Uterus (tissue), 4 donors: ENCODE data around the gene TRPC4AP. TPM values are rescaled to one million over a fixed set of nuclear protein-coding genes. Genes with fewer than 3 reads are reported as not detected.
"Not testable (repeated sequence)": the region's sequence is repeated elsewhere in the genome, so short reads cannot be mapped to it uniquely, and the experiment has no call there.

ENCODE experiments used
- DNase-seq, 2 donors: peaks; one replicate each; pipeline ENCODE4 v3.0.0-alpha.2; 2019 to 2020
- H3K27ac ChIP-seq, 2 donors: fragments of 200-600 bp; sonication (generic); 1 replicate in 1 of 2; 2 replicates in 1 of 2; pipeline ENCODE4 v1.5.1; 2016 to 2018
- H3K27me3 ChIP-seq, 2 donors: fragments of 200-600 bp; sonication (generic); one replicate each; pipeline ENCODE4 v1.5.1; 2018 to 2019; ENCODE audit warnings: control low read depth in 1 of 2
- H3K36me3 ChIP-seq, 2 donors: fragments of 200-600 bp; sonication (generic); one replicate each; pipeline ENCODE4 v1.5.1; 2019; ENCODE audit warnings: control low read depth in 1 of 2
- H3K4me1 ChIP-seq, 2 donors: fragments of 200-600 bp; sonication (generic); one replicate each; pipeline ENCODE4 v1.5.1; 2018 to 2019; ENCODE audit warnings: control low read depth in 1 of 2
- H3K4me3 ChIP-seq, 2 donors: fragments of 200-600 bp; sonication (generic); 1 replicate in 1 of 2; 2 replicates in 1 of 2; pipeline ENCODE4 v1.5.1; 2018 to 2019; ENCODE audit warnings: mild to moderate bottlenecking in 1 of 2
- H3K9me3 ChIP-seq, 2 donors: fragments of 200-600 bp; sonication (generic); one replicate each; pipeline ENCODE4 v1.5.1; 2019; ENCODE audit warnings: control low read depth in 1 of 2
- POLR2A ChIP-seq, 2 donors: fragments of 450-650 bp; IDR thresholded peaks; one replicate each; pipeline ENCODE4 v1.6.1; 2016; ENCODE audit warnings: antibody characterized with exemption in 2 of 2, mild to moderate bottlenecking in 1 of 2, moderate library complexity in 1 of 2
- intact Hi-C: fragments of 100-400 bp; cut with DNase I; formaldehyde crosslinking; loops from one replicate; pipeline ENCODE4 v1.15.1; 2023; ENCODE audit warnings: low total_unique reads
- total RNA-seq, 4 donors: library from RNA; depleted of rRNA in 3 of 4; stranded (reverse); fragments of >200 nt in 3 of 4; gene quantifications; one replicate each; pipeline versions ENCODE4 v1.1.0 to v1.2.4, GENCODE V29; 2014 to 2023
- TF ChIP-seq, protein P1 (sequence below), 4 experiments: fragments of 200-600 bp in 2 of 4; fragments of 450-650 bp in 2 of 4; sonication (generic) in 2 of 4; IDR thresholded peaks; one replicate each; pipeline ENCODE4 v1.5.1; 2016 to 2019; ENCODE audit warnings: antibody characterized with exemption in 4 of 4, mild to moderate bottlenecking in 2 of 4, moderate library complexity in 1 of 4
- donor health status: DM: yes; HTN: yes; CAD: no.

TRPC4AP gene
- total RNA-seq, 4 donors from 2014 or later = 20.0 to 77.5 (median 49.6) TPM

GRCh38 chr20:35054814-35055213 lies 37.8 kb downstream of the TRPC4AP start:
- H3K4me1 ChIP-seq = no peaks in the 10 kb centered on the region
- intact Hi-C loops = no loop called here
- TF ChIP-seq, protein P1, sequence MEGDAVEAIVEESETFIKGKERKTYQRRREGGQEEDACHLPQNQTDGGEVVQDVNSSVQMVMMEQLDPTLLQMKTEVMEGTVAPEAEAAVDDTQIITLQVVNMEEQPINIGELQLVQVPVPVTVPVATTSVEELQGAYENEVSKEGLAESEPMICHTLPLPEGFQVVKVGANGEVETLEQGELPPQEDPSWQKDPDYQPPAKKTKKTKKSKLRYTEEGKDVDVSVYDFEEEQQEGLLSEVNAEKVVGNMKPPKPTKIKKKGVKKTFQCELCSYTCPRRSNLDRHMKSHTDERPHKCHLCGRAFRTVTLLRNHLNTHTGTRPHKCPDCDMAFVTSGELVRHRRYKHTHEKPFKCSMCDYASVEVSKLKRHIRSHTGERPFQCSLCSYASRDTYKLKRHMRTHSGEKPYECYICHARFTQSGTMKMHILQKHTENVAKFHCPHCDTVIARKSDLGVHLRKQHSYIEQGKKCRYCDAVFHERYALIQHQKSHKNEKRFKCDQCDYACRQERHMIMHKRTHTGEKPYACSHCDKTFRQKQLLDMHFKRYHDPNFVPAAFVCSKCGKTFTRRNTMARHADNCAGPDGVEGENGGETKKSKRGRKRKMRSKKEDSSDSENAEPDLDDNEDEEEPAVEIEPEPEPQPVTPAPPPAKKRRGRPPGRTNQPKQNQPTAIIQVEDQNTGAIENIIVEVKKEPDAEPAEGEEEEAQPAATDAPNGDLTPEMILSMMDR (IDR thresholded peaks at IDR 0.05) = no peak
- no peak for TF ChIP-seq POLR2A (IDR thresholded peaks at IDR 0.05)
- DNase-seq = no peak
- no peaks in the 10 kb centered on the region for H3K36me3 ChIP-seq
- no peaks in the 10 kb centered on the region for H3K9me3 ChIP-seq
- H3K27me3 ChIP-seq = no peaks in the 10 kb centered on the region
- H3K4me3 ChIP-seq = no peak overlapping the region
- no peak overlapping the region for H3K27ac ChIP-seq

GRCh38 chr20:35052616-35053015 lies 40.0 kb downstream of the TRPC4AP start:
- H3K27ac ChIP-seq, DNase-seq, H3K36me3 ChIP-seq, H3K4me1 ChIP-seq, H3K4me3 ChIP-seq, H3K9me3 ChIP-seq, H3K27me3 ChIP-seq, intact Hi-C loops: not testable (repeated sequence)

GRCh38 chr20:35049776-35050352 lies 42.7 kb downstream of the TRPC4AP start:
- no peaks in the 10 kb centered on the region for H3K4me1 ChIP-seq
- DNase-seq = no peak
- no peaks in the 10 kb centered on the region for H3K27me3 ChIP-seq
- intact Hi-C loops = no loop called here
- TF ChIP-seq, protein P1 (IDR thresholded peaks at IDR 0.05) = no peak
- TF ChIP-seq POLR2A (IDR thresholded peaks at IDR 0.05) = no peak
- H3K9me3 ChIP-seq = no peaks in the 10 kb centered on the region
- H3K27ac ChIP-seq = no peak overlapping the region
- no peak overlapping the region for H3K4me3 ChIP-seq
- no peaks in the 10 kb centered on the region for H3K36me3 ChIP-seq

DNA sequence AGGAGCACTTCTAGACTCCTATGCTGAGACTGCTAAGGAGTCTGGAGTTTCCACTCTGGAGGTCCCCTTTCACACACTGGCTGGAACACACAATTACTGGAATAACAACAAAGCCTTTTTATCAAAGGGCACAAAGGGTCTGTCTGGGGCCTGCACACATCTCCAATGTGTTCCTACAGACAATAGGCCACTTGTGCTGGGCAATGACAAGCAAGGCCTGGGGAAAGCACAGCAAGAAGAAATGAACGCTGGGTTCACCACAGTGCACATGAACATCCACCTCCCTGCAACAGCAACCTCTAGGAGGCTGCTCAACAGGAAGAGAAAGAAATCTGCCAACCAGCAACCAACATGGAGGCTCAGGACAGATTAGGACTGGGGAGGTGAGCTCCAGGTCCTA lies 43.9 kb downstream of the TRPC4AP start:
- DNase-seq = no peak
- Histone ChIP-seq H3K36me3 (no peaks in the 10 kb centered on the region), H3K9me3 (no peaks in the 10 kb centered on the region), H3K27me3 (no peaks in the 10 kb centered on the region), H3K27ac (no peak overlapping the region), H3K4me1 (no peaks in the 10 kb centered on the region), H3K4me3 (no peak overlapping the region)
- TF ChIP-seq, protein P1 (IDR thresholded peaks at IDR 0.05) = no peak
- no peak for TF ChIP-seq POLR2A (IDR thresholded peaks at IDR 0.05)
- intact Hi-C loops = no loop called here

DNA sequence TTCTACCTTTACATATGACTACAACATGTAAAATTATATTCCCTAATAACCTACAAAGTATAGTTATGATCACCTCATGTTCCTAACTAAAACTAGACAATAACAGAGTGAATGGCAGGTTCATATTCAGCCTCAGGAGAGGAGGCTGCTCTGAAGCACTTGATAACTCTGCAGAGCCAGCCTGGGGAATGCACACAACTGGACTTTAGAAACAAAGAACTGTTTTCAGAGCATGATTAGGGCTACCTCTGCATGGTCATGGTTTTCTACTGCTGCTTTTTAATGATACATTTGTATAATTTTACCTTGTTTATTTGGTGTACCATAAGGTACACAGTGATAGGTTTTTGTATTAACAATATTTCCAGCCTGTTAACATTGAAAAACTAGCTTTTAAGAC lies 50.3 kb downstream of the TRPC4AP start:
- no peak overlapping the region for H3K27ac ChIP-seq
- H3K4me1 ChIP-seq = no peaks in the 10 kb centered on the region
- intact Hi-C loops = no loop called here
- H3K36me3 ChIP-seq = no peaks in the 10 kb centered on the region
- H3K9me3 ChIP-seq = no peaks in the 10 kb centered on the region
- TF ChIP-seq, protein P1 (IDR thresholded peaks at IDR 0.05) = no peak
- TF ChIP-seq POLR2A (IDR thresholded peaks at IDR 0.05) = no peak
- H3K4me3 ChIP-seq = no peak overlapping the region
- no peaks in the 10 kb centered on the region for H3K27me3 ChIP-seq
- DNase-seq = no peak

DNA sequence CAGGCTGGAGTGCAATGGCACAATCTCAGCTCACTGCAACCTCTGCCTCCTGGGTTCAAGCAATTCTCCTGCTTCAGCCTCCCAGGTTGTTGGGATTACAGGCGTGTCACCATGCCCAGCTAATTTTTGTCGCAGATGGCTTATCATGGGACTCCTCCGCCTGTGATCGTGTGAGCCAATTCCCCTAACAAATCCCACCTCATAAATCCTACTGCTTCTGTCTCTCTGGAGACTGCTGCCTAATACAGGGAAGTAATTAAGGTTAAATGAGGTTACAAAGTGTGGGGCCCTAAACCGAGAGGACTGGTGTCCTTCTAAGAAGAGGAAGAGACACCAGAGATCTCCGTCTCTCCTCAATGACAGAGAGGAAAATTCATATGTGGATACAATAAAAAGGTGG lies 52.0 kb downstream of the TRPC4AP start:
- Histone ChIP-seq H3K36me3 (no peaks in the 10 kb centered on the region), H3K9me3 (no peaks in the 10 kb centered on the region), H3K27ac (no peak overlapping the region), H3K4me3 (no peak overlapping the region), H3K4me1 (no peaks in the 10 kb centered on the region), H3K27me3 (no peaks in the 10 kb centered on the region)
- intact Hi-C loops = no loop called here
- DNase-seq = no peak
- TF ChIP-seq, protein P1 (IDR thresholded peaks at IDR 0.05) = no peak
- TF ChIP-seq POLR2A (IDR thresholded peaks at IDR 0.05) = no peak
